Measurements from ENCODE around the gene PEMT. TPM values are rescaled to one million over a fixed set of nuclear protein-coding genes. Genes with fewer than 3 reads are reported as not detected.

PEMT gene
- total RNA-seq, 4 donors from 2014 or later, result 54.6 to 76.9 (median 63.0) TPM

- TF ChIP-seq, protein P1, sequence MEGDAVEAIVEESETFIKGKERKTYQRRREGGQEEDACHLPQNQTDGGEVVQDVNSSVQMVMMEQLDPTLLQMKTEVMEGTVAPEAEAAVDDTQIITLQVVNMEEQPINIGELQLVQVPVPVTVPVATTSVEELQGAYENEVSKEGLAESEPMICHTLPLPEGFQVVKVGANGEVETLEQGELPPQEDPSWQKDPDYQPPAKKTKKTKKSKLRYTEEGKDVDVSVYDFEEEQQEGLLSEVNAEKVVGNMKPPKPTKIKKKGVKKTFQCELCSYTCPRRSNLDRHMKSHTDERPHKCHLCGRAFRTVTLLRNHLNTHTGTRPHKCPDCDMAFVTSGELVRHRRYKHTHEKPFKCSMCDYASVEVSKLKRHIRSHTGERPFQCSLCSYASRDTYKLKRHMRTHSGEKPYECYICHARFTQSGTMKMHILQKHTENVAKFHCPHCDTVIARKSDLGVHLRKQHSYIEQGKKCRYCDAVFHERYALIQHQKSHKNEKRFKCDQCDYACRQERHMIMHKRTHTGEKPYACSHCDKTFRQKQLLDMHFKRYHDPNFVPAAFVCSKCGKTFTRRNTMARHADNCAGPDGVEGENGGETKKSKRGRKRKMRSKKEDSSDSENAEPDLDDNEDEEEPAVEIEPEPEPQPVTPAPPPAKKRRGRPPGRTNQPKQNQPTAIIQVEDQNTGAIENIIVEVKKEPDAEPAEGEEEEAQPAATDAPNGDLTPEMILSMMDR (IDR thresholded peaks at IDR 0.05; ENCODE audit: low read depth), result no peak
Measured at GRCh38 chr17:17609121-17609520, 17.6 kb upstream of the PEMT start.

- TF ChIP-seq, protein P1 (IDR thresholded peaks at IDR 0.05; ENCODE audit: low read depth), result no peak
Measured at GRCh38 chr17:17606416-17607000, 15.0 kb upstream of the PEMT start.

DNA sequence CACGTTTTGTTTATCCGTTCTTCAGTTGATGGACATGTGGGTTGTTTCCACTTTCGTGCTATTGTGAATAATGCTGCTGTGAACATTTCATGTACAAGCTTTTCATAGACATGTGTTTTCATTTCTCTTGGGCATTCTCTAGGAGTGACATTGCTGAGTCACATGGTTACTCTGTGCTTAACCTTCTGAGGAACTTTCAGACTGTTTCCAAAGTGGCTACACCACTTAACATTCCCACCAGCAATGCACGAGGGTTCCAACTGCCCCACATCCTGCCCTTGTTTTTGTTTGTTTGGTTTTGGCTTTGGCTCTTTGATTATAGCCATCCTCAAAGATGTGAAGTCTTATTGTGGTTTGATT is 14.2 kb upstream of the PEMT start:
- TF ChIP-seq, protein P1 (IDR thresholded peaks at IDR 0.05; ENCODE audit: low read depth), result no peak

DNA sequence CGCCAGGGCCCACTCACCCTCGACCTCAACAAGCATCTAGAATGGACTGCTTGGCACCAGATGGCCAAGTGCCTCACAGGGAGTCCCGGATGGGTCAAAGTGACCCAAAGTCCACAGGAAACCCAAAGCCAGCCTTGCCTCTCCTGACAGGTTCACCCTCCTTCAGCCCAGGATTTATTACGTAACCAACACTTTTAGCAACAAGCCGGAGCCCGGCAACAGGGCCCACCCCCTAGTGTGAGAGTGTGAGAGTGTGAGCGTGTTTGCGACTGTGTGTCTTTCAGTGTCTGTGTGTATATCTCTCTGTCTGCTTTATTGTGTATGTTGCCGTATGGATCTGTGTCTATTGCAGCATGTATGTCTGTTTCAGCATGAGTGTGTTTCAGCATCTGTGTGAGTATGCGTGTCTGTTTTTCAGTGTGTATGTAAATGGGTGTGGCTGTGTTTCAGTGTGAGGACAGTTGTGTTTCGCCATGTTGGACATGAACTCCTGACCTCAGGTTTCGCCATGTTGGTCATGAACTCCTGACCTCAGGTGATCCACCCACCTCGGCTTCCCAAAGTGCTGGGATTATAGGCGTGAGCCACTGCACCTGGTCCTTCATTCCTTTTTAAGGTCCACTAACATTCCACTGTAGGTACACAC is 13.7 kb upstream of the PEMT start:
- TF ChIP-seq, protein P1 (IDR thresholded peaks at IDR 0.05; ENCODE audit: low read depth), result no peak

DNA sequence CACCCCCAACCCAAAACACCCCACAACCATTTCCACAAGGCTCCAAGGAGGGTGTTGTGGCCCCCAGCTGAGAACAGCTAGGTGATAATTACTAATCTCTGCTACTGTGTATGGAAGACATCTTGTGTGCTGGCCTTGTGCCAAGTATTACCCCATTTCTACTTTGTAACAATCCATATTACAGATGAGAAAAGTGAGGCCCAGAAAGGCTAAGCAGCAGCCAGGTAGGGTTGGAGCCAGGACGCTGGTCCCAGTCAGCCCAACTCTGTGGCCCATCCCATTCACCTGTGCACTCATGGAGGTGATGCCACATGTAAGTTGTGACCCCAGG is 12.4 kb upstream of the PEMT start:
- TF ChIP-seq, protein P1 (IDR thresholded peaks at IDR 0.05; ENCODE audit: low read depth), result no peak

DNA sequence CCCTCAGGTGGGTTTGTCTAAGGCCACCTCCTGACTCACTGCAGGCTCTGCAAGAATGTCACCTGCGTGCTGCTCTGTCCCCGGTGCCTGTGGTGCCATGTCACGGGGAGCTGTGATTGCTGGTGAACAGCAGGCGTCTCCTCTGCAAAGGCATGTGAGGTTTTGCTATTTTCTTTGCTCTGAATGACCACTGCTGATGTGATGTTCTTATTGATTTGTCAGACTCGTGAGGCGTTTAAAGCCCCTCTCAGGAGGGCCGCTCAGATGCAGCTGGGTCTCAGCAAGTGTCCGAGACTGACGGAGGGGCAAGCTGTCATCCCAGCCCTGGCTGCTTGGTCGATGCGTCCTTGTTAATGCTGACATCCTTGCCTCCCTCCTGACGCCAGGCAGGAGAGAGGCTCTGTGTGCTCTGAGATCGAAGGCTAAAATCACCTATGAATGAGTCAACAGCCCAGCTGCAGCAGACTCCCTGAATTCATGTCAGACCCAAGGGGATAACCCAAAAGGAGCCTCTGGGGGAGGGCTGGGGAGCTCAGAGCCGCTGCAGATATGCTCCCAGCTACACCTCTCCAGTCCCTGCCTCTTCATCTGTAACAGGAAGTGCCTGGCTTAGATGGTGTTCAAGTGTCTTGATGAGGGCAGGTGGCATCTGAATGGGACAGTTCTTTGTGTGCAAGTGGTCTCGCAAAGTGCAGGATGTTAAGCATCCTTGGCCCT is 11.8 kb upstream of the PEMT start:
- TF ChIP-seq, protein P1 (IDR thresholded peaks at IDR 0.05; ENCODE audit: low read depth), result no peak

DNA sequence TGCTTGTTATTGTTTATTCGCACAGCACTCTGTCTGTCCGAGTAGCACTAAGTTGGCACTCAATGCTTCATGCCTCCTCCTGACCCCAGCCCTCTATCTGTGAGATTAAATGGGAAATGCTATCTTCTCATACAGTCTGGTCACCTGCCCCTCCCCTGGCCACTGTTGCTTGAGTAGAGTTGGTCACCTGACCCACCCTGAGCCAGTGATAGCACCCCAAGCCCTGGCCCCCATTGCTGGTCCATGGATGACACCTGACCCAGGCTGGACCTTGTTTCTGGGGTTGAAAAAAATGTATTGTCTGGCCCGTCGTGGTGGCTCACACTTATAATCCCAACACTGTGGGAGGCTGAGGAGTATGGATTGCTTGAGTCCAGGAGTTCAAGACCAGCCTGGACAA is 8.5 kb upstream of the PEMT start:
- TF ChIP-seq, protein P1 (IDR thresholded peaks at IDR 0.05; ENCODE audit: low read depth), result no peak
